HCT116 (cell line): Measurements from ENCODE around the gene GRIK2.

Source experiments
- CEBPB ChIP-seq: IDR thresholded peaks from 2 replicates; pipeline ENCODE4 v1.6.1; 2012; ENCODE audit warnings: low read depth
- EGR1 ChIP-seq: IDR thresholded peaks from 2 replicates; pipeline ENCODE4 v1.6.1; 2012; ENCODE audit warnings: low read depth
- ELF1 ChIP-seq: IDR thresholded peaks from 2 replicates; pipeline ENCODE4 v1.6.1; 2012; ENCODE audit warnings: low read depth, borderline replicate concordance
- EZH2 ChIP-seq: fragments of 200-600 bp; sonication (generic); IDR thresholded peaks from 2 replicates; pipeline ENCODE4 v1.6.1; 2017; ENCODE audit warnings: antibody characterized with exemption, mixed run types
- POLR2A ChIP-seq: IDR thresholded peaks from 2 replicates; pipeline ENCODE4 v1.7.0; 2011; ENCODE audit warnings: borderline replicate concordance; ENCODE audit not compliant: insufficient read depth, insufficient read length; ENCODE audit errors: extremely low read depth
- POLR2AphosphoS5 ChIP-seq: IDR thresholded peaks from 2 replicates; pipeline ENCODE4 v1.6.1; 2011; ENCODE audit warnings: mild to moderate bottlenecking, low read depth, low read length, moderate library complexity
- RAD21 ChIP-seq: IDR thresholded peaks from 2 replicates; pipeline ENCODE4 v1.6.1; 2012; ENCODE audit warnings: low read depth, mild to moderate bottlenecking
- SRF ChIP-seq: IDR thresholded peaks from 2 replicates; pipeline ENCODE4 v1.6.1; 2012; ENCODE audit warnings: low read depth
- ZNF274 ChIP-seq: fragments of 200-500 bp; sonication (Bioruptor generic); IDR thresholded peaks from 2 replicates; pipeline ENCODE4 v1.6.1; 2014; ENCODE audit warnings: mild to moderate bottlenecking, low read depth, low read length, inconsistent platforms
- TF ChIP-seq, protein P1 (sequence below), 3 experiments: fragments of 200-600 bp in 1 of 3; sonication (generic) in 1 of 3; IDR thresholded peaks in 2 of 3; conservative IDR thresholded peaks in 1 of 3; 2 replicates each; pipeline ENCODE4 v1.5.1; 2012 to 2017; ENCODE audit warnings: low read depth in 2 of 3, low read length in 2 of 3, antibody characterized with exemption in 1 of 3, borderline replicate concordance in 1 of 3, control low read depth in 1 of 3, mild to moderate bottlenecking in 1 of 3, mixed read lengths in 1 of 3, mixed run types in 1 of 3, moderate library complexity in 1 of 3; ENCODE audit not compliant: insufficient read depth in 1 of 3
- TF ChIP-seq, protein P2 (sequence below): IDR thresholded peaks from 2 replicates; pipeline ENCODE4 v1.6.1; 2012
- TF ChIP-seq, protein P3 (sequence below): IDR thresholded peaks from 2 replicates; pipeline ENCODE4 v1.6.1; 2012; ENCODE audit warnings: low read depth

DNA sequence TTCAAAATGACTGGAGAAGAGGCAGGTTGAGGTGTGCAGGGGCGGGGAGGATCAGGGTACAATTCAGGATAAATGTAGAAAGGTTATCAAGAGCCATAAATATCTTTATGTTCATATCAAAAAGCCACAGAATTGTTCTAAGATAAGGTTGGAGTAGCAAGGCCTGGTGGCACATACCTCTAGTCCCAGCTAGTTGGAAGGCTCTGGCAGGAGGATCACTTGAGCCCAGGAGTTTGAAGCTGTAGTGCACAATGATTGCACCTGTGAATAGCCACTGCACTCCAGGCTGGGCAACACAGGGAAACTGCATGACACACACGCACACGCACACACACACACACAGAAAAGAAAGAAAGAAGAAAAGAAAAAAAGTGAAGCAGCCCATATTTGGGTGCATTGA lies 194.8 kb downstream of the GRIK2 start:
- no peak for TF ChIP-seq SRF
- no peak for TF ChIP-seq EZH2
- TF ChIP-seq, protein P1, sequence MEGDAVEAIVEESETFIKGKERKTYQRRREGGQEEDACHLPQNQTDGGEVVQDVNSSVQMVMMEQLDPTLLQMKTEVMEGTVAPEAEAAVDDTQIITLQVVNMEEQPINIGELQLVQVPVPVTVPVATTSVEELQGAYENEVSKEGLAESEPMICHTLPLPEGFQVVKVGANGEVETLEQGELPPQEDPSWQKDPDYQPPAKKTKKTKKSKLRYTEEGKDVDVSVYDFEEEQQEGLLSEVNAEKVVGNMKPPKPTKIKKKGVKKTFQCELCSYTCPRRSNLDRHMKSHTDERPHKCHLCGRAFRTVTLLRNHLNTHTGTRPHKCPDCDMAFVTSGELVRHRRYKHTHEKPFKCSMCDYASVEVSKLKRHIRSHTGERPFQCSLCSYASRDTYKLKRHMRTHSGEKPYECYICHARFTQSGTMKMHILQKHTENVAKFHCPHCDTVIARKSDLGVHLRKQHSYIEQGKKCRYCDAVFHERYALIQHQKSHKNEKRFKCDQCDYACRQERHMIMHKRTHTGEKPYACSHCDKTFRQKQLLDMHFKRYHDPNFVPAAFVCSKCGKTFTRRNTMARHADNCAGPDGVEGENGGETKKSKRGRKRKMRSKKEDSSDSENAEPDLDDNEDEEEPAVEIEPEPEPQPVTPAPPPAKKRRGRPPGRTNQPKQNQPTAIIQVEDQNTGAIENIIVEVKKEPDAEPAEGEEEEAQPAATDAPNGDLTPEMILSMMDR (IDR thresholded peaks at IDR 0.05 in 2 of 3, conservative IDR thresholded peaks at IDR 0.05 in 1 of 3; ENCODE audit: borderline replicate concordance in 1 of 3, insufficient read depth in 1 of 3, low read depth in 2 of 3, low read length in 2 of 3) = no peak
- TF ChIP-seq EGR1 = no peak
- no peak for TF ChIP-seq POLR2A
- TF ChIP-seq, protein P2, sequence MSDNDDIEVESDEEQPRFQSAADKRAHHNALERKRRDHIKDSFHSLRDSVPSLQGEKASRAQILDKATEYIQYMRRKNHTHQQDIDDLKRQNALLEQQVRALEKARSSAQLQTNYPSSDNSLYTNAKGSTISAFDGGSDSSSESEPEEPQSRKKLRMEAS = no peak
- TF ChIP-seq POLR2AphosphoS5 = no peak
- no peak for TF ChIP-seq ZNF274
- no peak for TF ChIP-seq RAD21
- TF ChIP-seq, protein P3, sequence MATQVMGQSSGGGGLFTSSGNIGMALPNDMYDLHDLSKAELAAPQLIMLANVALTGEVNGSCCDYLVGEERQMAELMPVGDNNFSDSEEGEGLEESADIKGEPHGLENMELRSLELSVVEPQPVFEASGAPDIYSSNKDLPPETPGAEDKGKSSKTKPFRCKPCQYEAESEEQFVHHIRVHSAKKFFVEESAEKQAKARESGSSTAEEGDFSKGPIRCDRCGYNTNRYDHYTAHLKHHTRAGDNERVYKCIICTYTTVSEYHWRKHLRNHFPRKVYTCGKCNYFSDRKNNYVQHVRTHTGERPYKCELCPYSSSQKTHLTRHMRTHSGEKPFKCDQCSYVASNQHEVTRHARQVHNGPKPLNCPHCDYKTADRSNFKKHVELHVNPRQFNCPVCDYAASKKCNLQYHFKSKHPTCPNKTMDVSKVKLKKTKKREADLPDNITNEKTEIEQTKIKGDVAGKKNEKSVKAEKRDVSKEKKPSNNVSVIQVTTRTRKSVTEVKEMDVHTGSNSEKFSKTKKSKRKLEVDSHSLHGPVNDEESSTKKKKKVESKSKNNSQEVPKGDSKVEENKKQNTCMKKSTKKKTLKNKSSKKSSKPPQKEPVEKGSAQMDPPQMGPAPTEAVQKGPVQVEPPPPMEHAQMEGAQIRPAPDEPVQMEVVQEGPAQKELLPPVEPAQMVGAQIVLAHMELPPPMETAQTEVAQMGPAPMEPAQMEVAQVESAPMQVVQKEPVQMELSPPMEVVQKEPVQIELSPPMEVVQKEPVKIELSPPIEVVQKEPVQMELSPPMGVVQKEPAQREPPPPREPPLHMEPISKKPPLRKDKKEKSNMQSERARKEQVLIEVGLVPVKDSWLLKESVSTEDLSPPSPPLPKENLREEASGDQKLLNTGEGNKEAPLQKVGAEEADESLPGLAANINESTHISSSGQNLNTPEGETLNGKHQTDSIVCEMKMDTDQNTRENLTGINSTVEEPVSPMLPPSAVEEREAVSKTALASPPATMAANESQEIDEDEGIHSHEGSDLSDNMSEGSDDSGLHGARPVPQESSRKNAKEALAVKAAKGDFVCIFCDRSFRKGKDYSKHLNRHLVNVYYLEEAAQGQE = no peak
- TF ChIP-seq CEBPB = no peak
- no peak for TF ChIP-seq ELF1
